ENCODE measurements around the gene ARSJ.

The ARSJ gene

GRCh38 chr4:113978561-113979147 lies 793 bp downstream of the ARSJ start:
- Mint-ChIP-seq H3K9me3 (no peaks in the 10 kb centered on the region), H3K27ac (ENCODE audit: low read depth) (no peak overlapping the region), H3K4me3 (no peak overlapping the region), H3K36me3 (ENCODE audit: insufficient read depth) (no peaks in the 10 kb centered on the region), H3K27me3 (peaks cover 70% of the 10 kb centered on the region), H3K4me1 (peaks cover 11% of the 10 kb centered on the region)
- ATAC-seq (replicated peaks; ENCODE audit: extremely low read depth, poor library complexity, severe bottlenecking) (no peak), DNase-seq (ENCODE audit: low spot score in 2 of 2) (no peak)

- Mint-ChIP-seq H3K4me1 (peaks cover 11% of the 10 kb centered on the region), H3K27ac (ENCODE audit: low read depth) (no peak overlapping the region), H3K9me3 (no peaks in the 10 kb centered on the region), H3K36me3 (ENCODE audit: insufficient read depth) (no peaks in the 10 kb centered on the region), H3K27me3 (peaks cover 69% of the 10 kb centered on the region), H3K4me3 (no peak overlapping the region)
- ATAC-seq (replicated peaks; ENCODE audit: extremely low read depth, poor library complexity, severe bottlenecking), result no peak
- DNase-seq (ENCODE audit: low spot score in 2 of 2), result no peak
Observed at GRCh38 chr4:113978105-113978504, 1.3 kb downstream of the ARSJ start.

GRCh38 chr4:113977526-113977855 lies 2.0 kb downstream of the ARSJ start:
- no peak overlapping the region for H3K27ac Mint-ChIP-seq (ENCODE audit: low read depth)
- peaks cover 11% of the 10 kb centered on the region for H3K4me1 Mint-ChIP-seq
- peaks cover 69% of the 10 kb centered on the region for H3K27me3 Mint-ChIP-seq

GRCh38 chr4:113976741-113977525 lies 2.5 kb downstream of the ARSJ start:
- ATAC-seq (replicated peaks; ENCODE audit: extremely low read depth, poor library complexity, severe bottlenecking) (no peak), DNase-seq (ENCODE audit: low spot score in 2 of 2) (no peak)
- Mint-ChIP-seq H3K4me1 (peaks cover 11% of the 10 kb centered on the region), H3K27ac (ENCODE audit: low read depth) (no peak overlapping the region), H3K36me3 (ENCODE audit: insufficient read depth) (no peaks in the 10 kb centered on the region), H3K9me3 (no peaks in the 10 kb centered on the region), H3K27me3 (peaks cover 67% of the 10 kb centered on the region), H3K4me3 (no peak overlapping the region)

More at GRCh38 chr4:113977526-113977855, 2.0 kb downstream of the ARSJ start:
- ATAC-seq (replicated peaks; ENCODE audit: extremely low read depth, poor library complexity, severe bottlenecking) (no peak), DNase-seq (ENCODE audit: low spot score in 2 of 2) (no peak)
- no peaks in the 10 kb centered on the region for H3K36me3 Mint-ChIP-seq (ENCODE audit: insufficient read depth)
- no peak overlapping the region for H3K4me3 Mint-ChIP-seq
- no peaks in the 10 kb centered on the region for H3K9me3 Mint-ChIP-seq

- ATAC-seq (replicated peaks; ENCODE audit: extremely low read depth, poor library complexity, severe bottlenecking), result no peak
- no peaks in the 10 kb centered on the region for H3K9me3 Mint-ChIP-seq
- no peak overlapping the region for H3K27ac Mint-ChIP-seq (ENCODE audit: low read depth)
- peaks cover 53% of the 10 kb centered on the region for H3K27me3 Mint-ChIP-seq
- no peaks in the 10 kb centered on the region for H3K36me3 Mint-ChIP-seq (ENCODE audit: insufficient read depth)
- no peak for DNase-seq (ENCODE audit: low spot score in 2 of 2)
- peaks cover 11% of the 10 kb centered on the region for H3K4me1 Mint-ChIP-seq
- H3K4me3 Mint-ChIP-seq, result no peak overlapping the region
Observed at GRCh38 chr4:113975578-113975977, 3.9 kb downstream of the ARSJ start.

GRCh38 chr4:113974467-113974866 lies 5.0 kb downstream of the ARSJ start:
- H3K4me1 Mint-ChIP-seq, result peaks cover 1% of the 10 kb centered on the region
- peaks cover 52% of the 10 kb centered on the region for H3K27me3 Mint-ChIP-seq
- DNase-seq (ENCODE audit: low spot score in 2 of 2) (no peak), ATAC-seq (replicated peaks; ENCODE audit: extremely low read depth, poor library complexity, severe bottlenecking) (no peak)
- H3K27ac Mint-ChIP-seq (ENCODE audit: low read depth), result no peak overlapping the region
- H3K4me3 Mint-ChIP-seq, result no peak overlapping the region
- no peaks in the 10 kb centered on the region for H3K9me3 Mint-ChIP-seq
- no peaks in the 10 kb centered on the region for H3K36me3 Mint-ChIP-seq (ENCODE audit: insufficient read depth)

GRCh38 chr4:113973345-113973744 lies 6.1 kb downstream of the ARSJ start:
- Mint-ChIP-seq H3K27ac (ENCODE audit: low read depth) (no peak overlapping the region), H3K4me1 (no peaks in the 10 kb centered on the region), H3K4me3 (no peak overlapping the region), H3K9me3 (no peaks in the 10 kb centered on the region), H3K36me3 (ENCODE audit: insufficient read depth) (no peaks in the 10 kb centered on the region), H3K27me3 (peaks cover 43% of the 10 kb centered on the region)
- ATAC-seq (replicated peaks; ENCODE audit: extremely low read depth, poor library complexity, severe bottlenecking), result no peak
- no peak for DNase-seq (ENCODE audit: low spot score in 2 of 2)

- DNase-seq (ENCODE audit: low spot score in 2 of 2), result no peak
- Mint-ChIP-seq H3K4me1 (no peaks in the 10 kb centered on the region), H3K9me3 (no peaks in the 10 kb centered on the region), H3K36me3 (ENCODE audit: insufficient read depth) (no peaks in the 10 kb centered on the region), H3K27me3 (peaks cover 39% of the 10 kb centered on the region), H3K27ac (ENCODE audit: low read depth) (no peak overlapping the region), H3K4me3 (no peak overlapping the region)
- ATAC-seq (replicated peaks; ENCODE audit: extremely low read depth, poor library complexity, severe bottlenecking), result no peak
Observed at GRCh38 chr4:113972781-113973180, 6.7 kb downstream of the ARSJ start.

- DNase-seq (ENCODE audit: low spot score in 2 of 2) (no peak), ATAC-seq (replicated peaks; ENCODE audit: extremely low read depth, poor library complexity, severe bottlenecking) (no peak)
- Mint-ChIP-seq H3K4me1 (no peaks in the 10 kb centered on the region), H3K27ac (ENCODE audit: low read depth) (no peak overlapping the region), H3K36me3 (ENCODE audit: insufficient read depth) (no peaks in the 10 kb centered on the region), H3K27me3 (peaks cover 39% of the 10 kb centered on the region), H3K9me3 (no peaks in the 10 kb centered on the region), H3K4me3 (no peak overlapping the region)
Observed at GRCh38 chr4:113971706-113972360, 7.6 kb downstream of the ARSJ start.

- Mint-ChIP-seq H3K36me3 (ENCODE audit: insufficient read depth) (no peaks in the 10 kb centered on the region), H3K9me3 (no peaks in the 10 kb centered on the region), H3K4me3 (no peak overlapping the region), H3K27me3 (peaks cover 37% of the 10 kb centered on the region), H3K27ac (ENCODE audit: low read depth) (no peak overlapping the region), H3K4me1 (no peaks in the 10 kb centered on the region)
- no peak for ATAC-seq (replicated peaks; ENCODE audit: extremely low read depth, poor library complexity, severe bottlenecking)
- DNase-seq (ENCODE audit: low spot score in 2 of 2), result no peak
Observed at GRCh38 chr4:113969709-113970334, 9.6 kb downstream of the ARSJ start.

GRCh38 chr4:113968473-113968872 lies 11.0 kb downstream of the ARSJ start:
- ATAC-seq (replicated peaks; ENCODE audit: extremely low read depth, poor library complexity, severe bottlenecking), result no peak
- Mint-ChIP-seq H3K4me3 (no peak overlapping the region), H3K9me3 (no peaks in the 10 kb centered on the region), H3K36me3 (ENCODE audit: insufficient read depth) (no peaks in the 10 kb centered on the region), H3K27ac (ENCODE audit: low read depth) (no peak overlapping the region), H3K27me3 (peaks cover 26% of the 10 kb centered on the region), H3K4me1 (no peaks in the 10 kb centered on the region)
- no peak for DNase-seq (ENCODE audit: low spot score in 2 of 2)

- Mint-ChIP-seq H3K36me3 (ENCODE audit: insufficient read depth) (no peaks in the 10 kb centered on the region), H3K27me3 (peaks cover 26% of the 10 kb centered on the region), H3K27ac (ENCODE audit: low read depth) (no peak overlapping the region)
Observed at GRCh38 chr4:113967687-113968086, 11.8 kb downstream of the ARSJ start.

More at GRCh38 chr4:113967687-113968086, 11.8 kb downstream of the ARSJ start:
- H3K4me3 Mint-ChIP-seq, result no peak overlapping the region
- no peaks in the 10 kb centered on the region for H3K9me3 Mint-ChIP-seq
- H3K4me1 Mint-ChIP-seq, result no peaks in the 10 kb centered on the region
- no peak for ATAC-seq (replicated peaks; ENCODE audit: extremely low read depth, poor library complexity, severe bottlenecking)
- no peak for DNase-seq (ENCODE audit: low spot score in 2 of 2)

Data from central memory CD8-positive, alpha-beta T cell (primary cell).